Middle frontal gyrus (tissue), 1 donor: ENCODE measurements around the gene CCDC85C.
A peak's percentile ranks its signal among the peaks of the same experiment; 100 is the strongest.

Experiments
- DNase-seq: peaks from one replicate; pipeline ENCODE4 v3.0.0-alpha.2; 2015; ENCODE audit warnings: low spot score; ENCODE audit errors: extremely low spot score

The CCDC85C gene

GRCh38 chr14:99573436-99574098, 30.4 kb downstream of the CCDC85C start:
- no peak for DNase-seq

GRCh38 chr14:99573000-99573330, 31.0 kb downstream of the CCDC85C start:
- no peak for DNase-seq

DNA sequence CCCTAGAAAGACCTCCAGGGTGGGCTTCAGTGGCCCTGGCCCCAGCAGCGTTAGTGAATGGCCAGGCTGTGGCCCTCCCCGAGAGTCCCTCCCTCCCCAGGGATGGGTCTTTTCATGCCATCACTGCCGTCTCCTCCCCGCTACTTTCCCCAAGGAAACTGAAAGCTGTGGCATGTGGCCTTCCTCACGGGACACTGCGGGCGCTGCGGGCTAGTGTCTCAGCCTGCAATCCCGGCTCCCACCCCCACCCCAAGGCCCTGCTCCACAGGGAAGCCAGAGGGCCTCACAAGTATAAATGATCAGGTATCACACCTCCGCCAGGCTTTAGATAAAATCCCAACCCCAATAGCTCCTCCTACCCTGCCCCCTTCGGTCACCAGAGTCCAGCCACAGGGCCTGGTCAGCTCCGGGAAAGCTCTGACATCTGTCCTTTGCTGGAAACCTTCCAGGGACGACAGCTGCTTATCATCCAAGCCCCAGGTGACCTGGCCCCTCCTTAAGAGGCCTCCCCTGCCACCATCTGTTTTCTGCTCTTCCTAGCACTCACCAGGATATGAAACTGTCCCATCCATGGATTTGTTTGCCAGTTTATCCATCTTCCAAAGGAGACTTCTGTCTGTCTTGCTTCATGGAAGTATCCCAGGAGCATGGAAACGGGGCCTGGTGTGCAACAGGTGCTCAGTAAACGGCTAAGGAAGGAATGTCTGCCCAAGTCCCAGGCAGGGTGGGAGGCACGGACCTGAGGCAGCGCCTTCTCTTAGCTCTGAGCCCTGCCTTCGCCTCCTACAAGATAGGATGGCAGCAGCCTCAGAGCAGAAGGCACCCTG, 31.6 kb downstream of the CCDC85C start:
- no peak for DNase-seq

DNA sequence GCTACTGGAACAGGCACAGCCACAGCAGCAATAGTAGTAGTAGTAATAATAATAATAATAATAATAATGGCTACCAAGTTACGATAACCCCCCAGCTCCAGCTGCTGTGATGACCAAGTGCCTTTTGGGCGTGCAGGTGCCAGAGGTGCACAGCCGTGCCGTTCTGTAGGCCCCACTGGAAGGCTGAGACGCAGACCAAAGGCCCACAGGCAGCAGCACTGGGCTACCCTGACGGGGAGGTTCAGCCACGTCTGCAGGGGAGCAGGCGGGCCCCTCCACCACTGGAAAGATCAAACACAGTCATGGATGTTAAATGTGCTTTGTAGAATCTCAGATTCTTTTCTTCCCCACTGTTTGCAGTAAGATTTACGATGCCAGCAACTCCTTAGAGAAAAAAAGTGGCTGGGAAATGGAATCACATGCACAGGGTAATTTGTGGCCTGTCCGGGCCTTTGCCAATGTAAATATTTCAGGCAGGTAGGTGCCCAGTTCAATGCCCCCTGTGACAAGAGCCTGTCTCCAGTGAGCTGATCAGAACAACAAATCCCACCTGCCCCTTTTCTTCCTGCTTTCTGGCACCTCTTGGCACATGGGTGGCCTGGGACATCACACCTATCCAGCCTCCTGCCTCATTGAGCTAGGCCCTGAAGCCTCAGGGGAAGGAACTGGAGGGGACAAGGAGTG, 32.6 kb downstream of the CCDC85C start:
- DNase-seq: no peak

DNA sequence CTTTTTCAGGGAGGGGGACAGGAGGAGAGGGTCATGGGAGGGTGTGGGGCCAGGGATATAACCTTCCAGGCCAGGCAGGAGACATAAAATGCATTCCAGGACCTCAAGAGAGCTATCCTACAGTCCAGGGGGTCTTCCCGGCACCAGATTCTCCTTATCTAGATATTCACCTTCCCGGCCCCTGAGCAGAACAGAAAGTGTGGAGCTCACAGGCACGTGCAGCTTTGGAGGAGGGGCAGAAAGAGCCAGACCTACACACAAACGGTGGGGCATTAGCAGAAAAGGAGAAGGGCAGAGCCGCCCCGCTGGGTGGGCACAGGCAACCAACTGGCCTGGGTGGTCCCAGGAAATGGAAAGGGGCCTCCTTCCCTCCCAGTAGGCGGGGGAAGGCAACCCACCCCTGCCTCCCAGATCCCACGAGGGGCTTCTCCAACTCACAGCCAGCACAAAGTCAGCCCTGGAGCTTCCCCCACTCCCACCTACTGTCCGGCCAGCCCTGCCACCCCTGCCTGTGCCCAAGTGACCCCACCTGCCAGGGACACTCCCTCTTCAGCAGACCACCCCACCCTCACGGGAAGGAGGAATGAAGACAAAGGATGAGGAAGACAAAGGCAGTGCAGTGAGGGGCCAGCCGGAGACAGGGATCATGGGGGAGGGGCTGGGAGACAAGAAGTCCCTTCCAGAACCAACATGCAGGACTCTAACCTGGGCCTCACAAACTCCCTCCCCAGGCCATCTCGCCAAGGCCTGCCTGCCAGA, 33.3 kb downstream of the CCDC85C start:
- no peak for DNase-seq

- DNase-seq: no peak
Observed at GRCh38 chr14:99569725-99570543, 34.1 kb downstream of the CCDC85C start.

GRCh38 chr14:99568567-99569560, 35.1 kb downstream of the CCDC85C start:
- no peak for DNase-seq

DNA sequence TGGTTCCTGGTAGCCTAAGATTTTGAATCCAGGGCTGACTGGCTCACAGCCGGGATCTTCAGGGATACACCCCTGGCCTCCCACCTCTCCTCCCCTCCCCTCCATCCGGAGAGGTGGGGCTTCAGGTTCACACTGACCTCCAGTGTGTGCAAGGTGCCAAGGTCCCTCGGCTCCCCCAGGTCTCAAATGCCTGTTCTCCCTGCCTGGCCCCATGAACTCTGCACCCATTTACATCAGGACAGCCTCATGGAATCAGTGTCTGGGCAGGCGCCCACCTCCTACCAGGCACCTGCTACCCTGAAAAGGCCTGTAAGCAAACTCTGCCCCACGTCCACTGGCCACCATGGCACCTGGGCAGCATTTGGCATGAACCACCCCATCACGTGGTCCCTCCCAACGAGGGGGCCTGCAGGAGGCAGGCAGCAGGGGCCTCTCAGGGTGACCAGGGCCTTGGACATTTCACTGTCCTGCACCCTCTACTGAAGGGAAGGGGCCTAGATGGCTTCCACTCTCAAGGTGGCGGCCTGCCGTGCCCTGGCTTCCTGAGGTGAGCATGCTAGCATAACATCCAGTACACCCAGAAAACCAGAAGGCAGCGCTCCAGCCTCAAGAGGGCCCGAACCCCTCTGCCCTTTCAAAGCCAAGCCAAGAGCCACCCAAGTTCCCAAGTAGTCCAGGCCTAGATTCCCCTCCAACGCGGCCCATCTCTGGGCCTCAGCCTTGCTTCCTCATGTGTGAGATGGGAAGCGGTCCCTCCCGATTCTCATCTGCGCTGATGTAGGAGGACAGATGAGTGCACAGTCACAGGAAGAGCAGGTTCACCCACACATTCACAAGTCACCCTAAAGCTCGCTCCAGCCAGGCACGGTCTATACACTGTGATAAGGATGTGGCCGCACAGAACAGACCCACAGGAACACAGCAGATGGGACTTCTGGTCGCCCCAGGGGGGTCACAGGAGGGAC, 37.3 kb downstream of the CCDC85C start:
- no peak for DNase-seq

GRCh38 chr14:99566009-99566389, 38.0 kb downstream of the CCDC85C start:
- DNase-seq: no peak

DNA sequence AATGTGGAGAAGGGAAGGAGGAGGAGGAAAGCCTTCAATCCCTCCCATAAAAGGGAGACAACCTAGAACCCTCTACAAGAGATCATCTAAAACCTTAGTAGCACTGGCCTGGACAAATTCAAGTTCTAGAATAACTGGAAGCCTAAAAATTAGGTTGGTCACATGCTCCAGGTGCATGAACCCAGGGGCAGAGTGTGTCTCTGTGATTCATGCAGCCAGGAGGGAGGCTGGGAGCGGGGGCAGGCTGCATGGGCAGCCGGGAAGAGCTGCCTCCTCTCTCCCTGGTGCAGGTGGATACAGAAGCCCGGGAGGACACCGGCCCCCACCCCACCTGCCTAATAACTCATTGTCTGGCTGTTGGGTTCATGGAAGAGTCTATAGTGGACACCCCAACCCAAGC, 38.6 kb downstream of the CCDC85C start:
- no peak for DNase-seq

DNA sequence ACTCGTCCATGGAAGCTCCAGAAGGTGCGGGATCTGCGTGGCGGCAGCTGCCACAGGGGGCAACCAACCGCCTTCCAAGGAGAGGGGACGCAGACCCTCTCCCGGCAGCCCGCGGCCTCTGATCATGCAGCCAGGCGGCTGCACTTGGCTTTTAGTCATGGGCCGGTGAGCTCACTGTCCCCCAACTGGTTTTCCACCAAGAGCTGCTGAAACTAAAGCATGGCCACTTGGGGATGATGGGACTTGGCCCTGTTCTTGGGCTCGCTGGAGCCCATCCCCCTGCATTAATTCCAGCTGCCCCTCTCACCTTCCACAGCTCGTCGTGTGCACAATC, 39.1 kb downstream of the CCDC85C start:
- DNase-seq: no peak

DNA sequence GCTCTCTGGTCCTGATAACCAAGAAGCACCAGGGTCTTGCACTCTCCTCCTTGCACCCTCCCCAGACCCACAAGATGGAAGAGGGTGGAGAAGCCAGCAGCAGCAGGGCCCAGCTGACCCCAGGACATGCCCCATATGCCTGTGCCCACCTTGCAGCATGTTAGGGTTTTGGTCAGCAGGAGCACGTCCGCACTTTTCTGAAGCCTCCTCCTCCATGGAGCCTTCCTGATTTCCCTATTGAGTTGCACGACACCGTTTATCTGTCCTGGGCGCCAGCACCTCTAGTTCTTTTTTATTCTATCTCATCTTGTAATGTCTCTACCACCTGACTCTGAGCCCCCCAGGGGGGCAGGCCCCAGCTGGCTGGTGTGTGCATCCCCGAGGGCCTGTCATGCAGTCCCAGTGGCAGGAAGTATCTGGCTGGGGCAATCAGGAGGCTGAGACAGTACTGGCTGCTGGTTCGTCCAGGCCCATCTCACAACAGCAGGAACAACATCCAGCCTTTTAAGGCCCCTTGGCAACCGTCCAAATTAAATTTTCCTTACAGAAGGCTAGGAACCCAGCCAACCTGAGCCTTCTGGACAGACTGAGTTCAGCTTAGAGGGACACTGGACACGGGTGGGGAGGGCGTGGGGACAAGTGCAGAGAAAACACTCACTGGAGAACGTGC, 39.6 kb downstream of the CCDC85C start:
- DNase-seq: peak; percentile 27

GRCh38 chr14:99563749-99564129, 40.3 kb downstream of the CCDC85C start:
- no peak for DNase-seq

DNA sequence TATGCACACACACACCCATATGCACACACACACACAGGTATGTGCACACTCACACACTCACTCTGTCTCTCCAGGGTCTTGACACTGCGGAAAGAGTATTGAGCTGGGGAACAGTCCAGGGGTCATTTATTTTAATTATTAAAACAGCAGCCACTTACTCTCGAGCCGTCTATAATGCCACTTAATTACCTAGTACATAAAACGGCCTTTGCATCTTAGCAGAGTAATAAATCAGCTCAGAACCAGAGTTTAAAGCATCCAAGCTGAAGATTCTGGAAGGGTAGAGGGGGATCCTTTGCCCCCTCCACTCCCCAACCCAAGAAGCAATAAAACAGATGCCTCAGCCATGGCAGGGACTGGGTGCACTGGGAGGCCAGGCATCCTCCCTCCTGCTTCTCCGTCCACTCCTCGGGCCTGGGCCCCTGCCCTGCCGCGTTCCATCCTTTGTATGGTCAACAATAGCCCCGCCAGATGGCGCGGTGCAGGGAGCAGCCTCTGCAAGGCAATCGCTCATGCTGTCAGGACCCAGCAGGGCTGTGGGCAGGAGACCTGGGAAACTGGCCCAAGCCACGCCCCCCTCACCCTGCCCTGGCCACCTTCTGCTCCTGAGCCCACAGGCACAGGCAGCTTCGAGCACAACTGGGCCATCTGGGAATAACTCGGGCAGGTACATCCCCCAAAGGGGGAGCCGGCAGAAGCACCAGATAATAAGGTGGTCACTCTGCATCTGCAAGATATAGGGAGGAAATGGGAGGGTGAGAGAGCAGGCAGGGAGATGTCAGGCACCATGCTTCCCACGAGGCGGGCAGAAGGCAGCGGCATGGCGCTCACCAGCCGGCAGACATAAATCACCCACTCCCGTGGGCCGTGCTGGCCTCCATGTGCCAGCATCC, 40.9 kb downstream of the CCDC85C start:
- no peak for DNase-seq

DNA sequence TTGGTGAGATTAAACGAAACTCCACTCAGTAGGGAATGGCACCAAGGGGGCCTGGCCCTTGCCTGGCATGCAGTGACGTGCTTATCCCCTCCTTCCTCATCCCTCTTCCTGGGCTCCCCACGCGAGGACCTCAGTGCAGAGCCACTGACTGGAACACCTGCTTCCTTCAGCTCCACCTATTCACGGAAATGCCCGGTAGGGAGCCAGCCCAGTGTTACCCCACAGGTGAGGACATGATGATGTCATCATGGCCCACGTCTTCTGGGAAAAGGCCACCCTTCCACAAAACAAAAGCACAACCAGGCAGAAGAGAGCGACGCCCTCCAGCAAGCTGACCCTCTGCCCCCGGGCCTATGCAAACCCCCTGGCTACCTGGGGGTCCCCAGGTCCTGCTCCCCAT, 42.1 kb downstream of the CCDC85C start:
- no peak for DNase-seq

DNA sequence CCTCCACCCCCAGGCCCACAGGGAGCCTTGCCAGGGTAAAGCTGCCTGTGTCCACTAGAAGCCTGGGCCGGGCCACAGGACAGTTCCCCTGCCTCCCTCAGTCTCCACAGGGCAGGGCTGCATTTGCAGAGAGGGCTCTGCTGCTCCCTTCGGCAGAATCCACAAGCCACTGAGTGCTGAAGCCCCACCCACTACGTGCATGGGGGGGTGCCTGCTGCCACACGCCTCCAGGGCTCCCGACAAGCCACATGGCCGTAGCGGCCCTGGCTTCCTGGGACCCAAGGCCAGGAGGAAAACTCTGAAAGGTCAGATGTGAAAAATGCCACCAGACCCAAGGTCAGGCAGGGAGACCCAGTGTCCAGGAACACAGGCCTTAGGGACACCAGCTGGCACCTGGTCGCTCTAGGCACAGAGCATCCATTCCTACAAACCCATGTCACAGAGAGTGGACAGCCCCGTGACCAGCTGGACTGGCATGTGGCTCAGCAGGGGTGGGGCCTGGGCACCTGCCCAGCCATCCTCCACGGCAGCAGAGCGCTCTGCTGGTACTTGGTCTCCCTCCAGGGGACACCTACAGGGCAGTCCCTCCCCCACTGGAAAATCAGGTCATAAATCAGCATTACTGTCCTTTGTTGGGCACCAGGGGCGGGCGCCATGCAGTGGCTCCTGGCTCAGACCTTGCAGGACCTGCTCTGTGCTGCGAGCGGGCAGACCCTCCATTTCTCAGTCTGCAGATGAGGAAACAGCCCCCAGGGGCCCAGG, 42.9 kb downstream of the CCDC85C start:
- DNase-seq: no peak
